Activated CD4-positive, alpha-beta T cell treated with anti-CD3 and anti-CD28 coated beads for 36 hours (primary cell): Measurements from ENCODE around the gene USP33. TPM values are rescaled to one million over a fixed set of nuclear protein-coding genes. Genes with fewer than 3 reads are reported as not detected.
"Not testable (repeated sequence)": the region's sequence is repeated elsewhere in the genome, so short reads cannot be mapped to it uniquely, and the experiment has no call there.

Source experiments
- ATAC-seq: fragments of 200-7000 bp; cut with Tn5 transposase; one replicate; pipeline ENCODE4 v1.10.0; 2021; ENCODE audit warnings: mild to moderate bottlenecking, moderate library complexity
- CTCF ChIA-PET: fragments of 350-600 bp; sonication (Branson Sonifier 250); formaldehyde crosslinking; loops from one replicate; lab custom pipeline; 2021; ENCODE audit warnings: antibody characterized with exemption; lab: Charles Lee
- POLR2A ChIA-PET: fragments of 350-600 bp; sonication (Branson Sonifier 250); formaldehyde crosslinking; loops from one replicate; lab custom pipeline; 2021; ENCODE audit warnings: antibody characterized with exemption, inconsistent platforms; lab: Charles Lee
- DNase-seq: peaks from one replicate; pipeline ENCODE4 v3.0.0-alpha.2; 2020
- H3K27ac Mint-ChIP-seq: one replicate; pipeline ENCODE4 v1.8.0; 2021; ENCODE audit warnings: mixed read lengths
- H3K27me3 Mint-ChIP-seq: one replicate; pipeline ENCODE4 v1.8.0; 2021; ENCODE audit warnings: mixed read lengths
- H3K36me3 Mint-ChIP-seq: one replicate; pipeline ENCODE4 v1.8.0; 2021; ENCODE audit warnings: low read depth, mixed read lengths
- H3K4me1 Mint-ChIP-seq: one replicate; pipeline ENCODE4 v1.8.0; 2021; ENCODE audit warnings: mixed read lengths
- H3K4me3 Mint-ChIP-seq: one replicate; pipeline ENCODE4 v1.8.0; 2021; ENCODE audit warnings: mild to moderate bottlenecking, moderate library complexity, mixed read lengths
- H3K9me3 Mint-ChIP-seq: one replicate; pipeline ENCODE4 v1.8.0; 2021; ENCODE audit warnings: low read depth, mixed read lengths
- intact Hi-C, 2 experiments: fragments of 100-400 bp; cut with DNase I in 1 of 2; cut with micrococcal nuclease in 1 of 2; formaldehyde crosslinking; loops; one replicate each; pipeline versions ENCODE4 v1.14.2 to v1.15.1; 2022 to 2024; cut with DNase I, micrococcal nuclease
- total RNA-seq, 2 experiments: library from RNA; stranded (reverse); gene quantifications; one replicate each; pipeline ENCODE4 v1.2.3, GENCODE V29; 2021

Gene USP33
- total RNA-seq, 2 experiments from 2014 or later = 36.3 to 36.8 TPM

DNA sequence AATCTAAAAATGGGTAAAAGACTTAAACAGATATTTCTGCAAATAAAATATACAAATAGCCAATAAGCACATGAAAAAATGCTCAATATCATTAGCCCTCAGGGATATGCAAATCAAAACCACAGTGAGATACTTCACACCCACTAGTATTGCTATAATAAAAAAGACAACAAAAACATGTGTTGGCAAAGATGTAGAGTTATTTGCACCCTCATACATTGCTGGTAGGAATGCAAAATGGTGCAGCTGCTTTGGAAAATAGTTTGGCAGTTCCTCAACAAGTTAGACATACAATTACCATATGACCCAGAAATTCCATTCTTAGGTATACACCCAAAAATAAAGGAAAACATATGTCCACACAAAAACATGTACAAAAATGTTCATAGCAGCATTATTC, 107.4 kb downstream of the USP33 start:
- H3K4me1 Mint-ChIP-seq = peaks cover 28% of the 10 kb centered on the region
- H3K36me3 Mint-ChIP-seq = peaks cover 57% of the 10 kb centered on the region
- peaks cover 22% of the 10 kb centered on the region for H3K9me3 Mint-ChIP-seq
- peak overlapping the region; percentile 19 for H3K27ac Mint-ChIP-seq
- DNase-seq (no peak), ATAC-seq (no peak)
- H3K4me3 Mint-ChIP-seq = no peak overlapping the region
- ChIA-PET POLR2A (no interaction called here), CTCF (no interaction called here)
- H3K27me3 Mint-ChIP-seq = no peaks in the 10 kb centered on the region
- intact Hi-C loops = no loop called here

- Mint-ChIP-seq H3K36me3 (peaks cover 66% of the 10 kb centered on the region), H3K4me1 (peaks cover 20% of the 10 kb centered on the region), H3K4me3 (no peak overlapping the region), H3K9me3 (peaks cover 22% of the 10 kb centered on the region), H3K27me3 (no peaks in the 10 kb centered on the region), H3K27ac (no peak overlapping the region)
- no peak for ATAC-seq
- CTCF ChIA-PET = interaction anchor here (1.3 kb wide), 1 partner anchor 16 kb away, joined by 3 read pairs; no protein-coding TSS in a partner anchor
- intact Hi-C loops = no loop called here
- POLR2A ChIA-PET = no interaction called here
- DNase-seq = no peak
Observed at GRCh38 chr1:77649127-77649526, 110.5 kb downstream of the USP33 start.

GRCh38 chr1:77646224-77646623, 113.4 kb downstream of the USP33 start:
- H3K4me3 Mint-ChIP-seq, ATAC-seq, CTCF ChIA-PET, DNase-seq, H3K27ac Mint-ChIP-seq, intact Hi-C loops, H3K27me3 Mint-ChIP-seq: not testable (repeated sequence)
- POLR2A ChIA-PET = interaction anchor here (0.8 kb wide), 1 partner anchor 13 kb away, joined by 5 read pairs; no protein-coding TSS in a partner anchor
- H3K9me3 Mint-ChIP-seq = peaks cover 17% of the 10 kb centered on the region
- peaks cover 46% of the 10 kb centered on the region for H3K36me3 Mint-ChIP-seq
- H3K4me1 Mint-ChIP-seq = peaks cover 12% of the 10 kb centered on the region

Other genes with a start within 250 kb of the USP33 start
- 10 to 100 TPM; 40.2 to 40.5 TPM for gene ZZZ3, start 77.2 kb downstream of the USP33 start, total RNA-seq
- 1 to 10 TPM; 7.2 to 9.0 TPM for gene MIGA1, start 19.8 kb upstream of the USP33 start, total RNA-seq
- 1 to 10 TPM; 2.1 to 3.6 TPM for gene NEXN, start 128.8 kb upstream of the USP33 start, total RNA-seq
- gene FUBP1, start 219.2 kb upstream of the USP33 start, total RNA-seq = 100 to 1,000 TPM; 240 to 258 TPM
- 1 to 10 TPM; 8.8 to 9.8 TPM for gene DNAJB4, start 245.1 kb upstream of the USP33 start, total RNA-seq